ENCODE data around the gene AANAT.

Gene AANAT

DNA sequence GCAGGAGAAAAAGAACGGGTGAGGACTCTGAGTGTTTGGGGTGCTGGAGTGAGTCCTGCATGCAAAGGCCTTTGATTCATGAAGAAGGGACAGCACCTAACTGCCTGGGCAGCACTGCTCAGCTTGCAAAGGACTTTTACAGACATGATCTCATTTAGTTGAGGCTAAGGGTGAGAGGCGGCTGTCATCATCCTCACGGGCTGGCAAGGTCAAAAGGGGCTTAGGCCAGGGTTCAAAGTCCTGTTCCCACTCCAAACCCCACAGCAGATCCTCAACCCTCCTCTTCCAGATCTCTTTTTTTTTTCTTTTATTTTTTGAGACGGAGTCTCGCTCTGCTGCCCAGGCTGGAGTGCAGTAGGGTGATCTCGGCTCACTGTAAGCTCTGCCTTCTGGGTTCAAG lies 29.1 kb downstream of the AANAT start:
- H3K4me3 ChIP-seq (ENCODE audit: low read length): no peak overlapping the region
- TF ChIP-seq, protein P1, sequence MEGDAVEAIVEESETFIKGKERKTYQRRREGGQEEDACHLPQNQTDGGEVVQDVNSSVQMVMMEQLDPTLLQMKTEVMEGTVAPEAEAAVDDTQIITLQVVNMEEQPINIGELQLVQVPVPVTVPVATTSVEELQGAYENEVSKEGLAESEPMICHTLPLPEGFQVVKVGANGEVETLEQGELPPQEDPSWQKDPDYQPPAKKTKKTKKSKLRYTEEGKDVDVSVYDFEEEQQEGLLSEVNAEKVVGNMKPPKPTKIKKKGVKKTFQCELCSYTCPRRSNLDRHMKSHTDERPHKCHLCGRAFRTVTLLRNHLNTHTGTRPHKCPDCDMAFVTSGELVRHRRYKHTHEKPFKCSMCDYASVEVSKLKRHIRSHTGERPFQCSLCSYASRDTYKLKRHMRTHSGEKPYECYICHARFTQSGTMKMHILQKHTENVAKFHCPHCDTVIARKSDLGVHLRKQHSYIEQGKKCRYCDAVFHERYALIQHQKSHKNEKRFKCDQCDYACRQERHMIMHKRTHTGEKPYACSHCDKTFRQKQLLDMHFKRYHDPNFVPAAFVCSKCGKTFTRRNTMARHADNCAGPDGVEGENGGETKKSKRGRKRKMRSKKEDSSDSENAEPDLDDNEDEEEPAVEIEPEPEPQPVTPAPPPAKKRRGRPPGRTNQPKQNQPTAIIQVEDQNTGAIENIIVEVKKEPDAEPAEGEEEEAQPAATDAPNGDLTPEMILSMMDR (conservative IDR thresholded peaks at IDR 0.05; ENCODE audit: low read depth, low read length): no peak
- no peak for DNase-seq (ENCODE audit: low read depth)

DNA sequence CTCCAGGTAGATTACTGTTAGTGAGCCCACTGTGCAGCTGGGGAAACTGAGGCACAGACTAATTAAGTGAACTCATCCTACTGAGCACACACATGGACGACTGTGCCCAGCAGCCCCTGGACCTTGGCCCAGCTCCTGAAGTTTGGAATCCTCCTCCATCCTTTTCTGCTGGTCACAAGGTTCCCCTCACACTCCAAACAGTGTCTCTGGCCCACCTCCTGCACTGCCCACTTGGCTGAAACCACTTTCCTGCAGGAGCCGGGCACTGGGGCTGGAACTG lies 30.2 kb downstream of the AANAT start:
- TF ChIP-seq, protein P1 (conservative IDR thresholded peaks at IDR 0.05; ENCODE audit: low read depth, low read length): no peak
- no peak overlapping the region for H3K4me3 ChIP-seq (ENCODE audit: low read length)
- no peak for DNase-seq (ENCODE audit: low read depth)

DNA sequence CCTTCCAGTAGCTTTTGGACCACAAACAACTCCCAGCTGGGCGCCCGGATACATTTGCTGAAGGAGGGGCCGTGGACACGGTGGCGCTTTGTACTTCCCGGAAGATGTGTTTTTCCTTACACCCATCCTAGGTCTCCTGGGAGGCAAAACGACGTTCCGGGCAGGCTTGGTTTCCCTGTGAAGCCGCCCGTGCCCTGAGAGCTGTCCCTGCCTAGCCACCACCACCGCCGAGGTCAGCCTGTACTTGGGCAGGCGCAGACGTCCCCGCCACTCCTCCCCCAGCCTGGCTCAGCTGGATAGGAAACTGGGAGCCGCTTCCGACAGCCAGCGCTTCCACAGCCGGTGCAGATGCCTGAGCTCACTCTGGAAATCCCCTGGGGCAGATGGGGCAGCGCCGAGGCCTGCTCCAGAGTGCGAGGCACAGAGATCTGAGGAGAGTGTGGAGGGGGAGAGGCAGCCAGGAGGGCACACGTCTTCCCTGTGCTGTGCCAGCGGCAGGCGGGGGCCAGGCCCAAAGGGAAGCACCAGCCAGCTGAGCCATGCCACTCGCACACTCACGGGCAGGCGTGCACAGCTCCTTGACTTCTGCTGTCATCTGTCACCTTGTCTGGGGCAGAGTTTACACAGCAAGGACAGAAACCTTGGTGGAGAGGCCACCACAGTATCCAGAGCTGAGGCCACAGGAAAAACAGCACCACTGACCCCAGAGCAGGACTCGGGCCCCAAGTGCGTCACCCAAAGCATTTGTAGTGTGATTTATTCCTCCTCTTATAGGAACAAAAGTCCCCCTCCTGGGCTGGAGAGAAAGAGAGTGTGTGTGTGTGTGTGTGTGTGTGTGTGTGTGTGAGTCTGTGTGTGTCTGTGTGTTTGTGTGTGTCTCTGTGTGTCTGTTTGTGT lies 30.8 kb downstream of the AANAT start:
- H3K4me3 ChIP-seq (ENCODE audit: low read length): no peak overlapping the region
- TF ChIP-seq, protein P1 (conservative IDR thresholded peaks at IDR 0.05; ENCODE audit: low read depth, low read length): no peak
- no peak for DNase-seq (ENCODE audit: low read depth)

DNA sequence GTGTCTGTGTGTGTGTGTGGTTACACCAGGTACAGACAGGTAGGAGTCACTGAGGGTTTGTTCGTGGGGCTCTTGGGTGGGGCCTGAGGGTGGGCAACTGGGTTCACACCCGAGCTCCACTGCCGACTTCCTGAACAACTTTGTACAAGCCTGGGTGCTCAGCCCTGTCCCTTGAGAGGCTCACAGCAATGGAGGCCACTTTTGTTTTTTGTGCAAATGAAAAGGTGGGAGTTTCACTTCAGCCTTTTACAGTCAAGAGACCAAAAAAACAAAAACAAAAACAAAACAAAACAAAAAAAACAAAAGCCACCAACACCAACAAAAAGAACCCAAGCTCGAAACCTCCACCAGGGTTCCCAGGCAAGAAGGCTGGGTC lies 31.5 kb downstream of the AANAT start:
- no peak for DNase-seq (ENCODE audit: low read depth)
- TF ChIP-seq, protein P1 (conservative IDR thresholded peaks at IDR 0.05; ENCODE audit: low read depth, low read length): no peak
- H3K4me3 ChIP-seq (ENCODE audit: low read length): no peak overlapping the region

DNA sequence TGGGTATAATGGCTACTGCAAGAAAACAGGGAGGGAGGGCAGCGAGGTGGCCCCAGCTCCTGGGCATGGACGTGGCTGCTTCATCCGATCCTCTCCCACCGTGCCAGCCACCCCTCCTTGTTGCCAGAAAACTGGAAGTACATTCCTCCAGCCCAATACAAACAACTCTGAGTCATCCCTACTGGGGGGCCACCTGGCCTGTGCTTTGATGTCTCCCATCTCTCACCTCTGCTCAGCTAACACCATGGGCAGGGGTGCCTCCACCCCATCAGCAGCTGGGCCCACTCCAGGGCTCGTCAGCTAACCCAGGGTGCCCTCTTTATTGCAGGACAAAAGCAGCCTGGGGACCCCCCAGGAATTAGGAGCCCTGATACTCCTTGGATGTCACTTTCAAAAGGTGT lies 31.9 kb downstream of the AANAT start:
- DNase-seq (ENCODE audit: low read depth): no peak
- no peak overlapping the region for H3K4me3 ChIP-seq (ENCODE audit: low read length)
- TF ChIP-seq, protein P1 (conservative IDR thresholded peaks at IDR 0.05; ENCODE audit: low read depth, low read length): no peak

DNA sequence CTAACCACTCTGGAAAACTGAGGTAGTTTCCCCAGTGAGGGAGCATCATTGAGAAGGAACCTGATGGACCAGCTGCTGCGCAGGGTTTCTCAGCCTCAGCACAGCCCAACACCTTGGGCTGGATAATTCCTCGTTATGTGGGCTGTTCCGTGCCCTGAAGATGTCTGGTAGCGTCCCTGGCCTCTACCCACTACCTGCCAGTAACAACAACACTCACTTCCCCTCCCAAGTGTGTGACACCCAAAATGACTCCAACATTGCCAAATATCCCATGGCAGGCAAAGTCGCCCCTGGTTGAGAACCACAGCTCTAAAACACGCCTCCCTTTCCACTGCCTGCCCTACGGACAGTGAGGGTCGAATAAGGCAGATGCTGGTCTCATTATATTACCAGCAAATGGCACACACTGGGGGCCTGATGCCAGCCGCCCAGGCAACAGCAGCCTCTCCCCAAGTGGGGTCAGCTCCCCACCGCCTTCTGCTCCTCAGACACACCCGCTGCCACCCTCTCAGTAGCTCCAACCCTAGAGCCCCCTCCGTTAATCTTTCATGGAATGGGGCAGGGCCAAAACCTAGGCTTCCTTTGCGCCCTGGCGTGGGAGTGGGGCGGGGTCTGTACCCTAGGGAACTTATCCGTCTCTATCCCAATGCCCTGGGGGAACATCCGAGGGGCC lies 32.8 kb downstream of the AANAT start:
- peak overlapping the region; percentile 78 for H3K4me3 ChIP-seq (ENCODE audit: low read length)
- no peak for DNase-seq (ENCODE audit: low read depth)
- TF ChIP-seq, protein P1 (conservative IDR thresholded peaks at IDR 0.05; ENCODE audit: low read depth, low read length): no peak

DNA sequence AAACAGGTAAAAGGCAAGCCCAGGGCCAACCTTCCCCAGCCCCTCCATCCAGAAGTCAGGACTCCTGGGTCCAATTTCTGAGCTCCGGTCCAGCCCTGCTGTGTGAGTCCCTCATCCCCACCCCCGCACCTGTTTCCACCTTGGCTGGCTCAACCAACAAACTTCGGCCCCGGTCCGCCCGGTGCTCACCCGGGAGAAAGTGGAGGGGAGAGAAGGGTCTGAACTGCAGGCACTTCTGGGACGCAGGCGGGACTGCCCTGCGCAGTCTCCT lies 33.3 kb downstream of the AANAT start:
- H3K4me3 ChIP-seq (ENCODE audit: low read length): peak overlapping the region; percentile 78
- TF ChIP-seq, protein P1 (conservative IDR thresholded peaks at IDR 0.05; ENCODE audit: low read depth, low read length): no peak
- DNase-seq (ENCODE audit: low read depth): no peak
